ENCODE measurements around the gene RIN3. TPM values are rescaled to one million over a fixed set of nuclear protein-coding genes. Genes with fewer than 3 reads are reported as not detected.

Gene RIN3
- total and polyA plus RNA-seq, 2 of the 4 experiments (the other 2 are of a cell fraction): 2.5 to 11.1 TPM

DNA sequence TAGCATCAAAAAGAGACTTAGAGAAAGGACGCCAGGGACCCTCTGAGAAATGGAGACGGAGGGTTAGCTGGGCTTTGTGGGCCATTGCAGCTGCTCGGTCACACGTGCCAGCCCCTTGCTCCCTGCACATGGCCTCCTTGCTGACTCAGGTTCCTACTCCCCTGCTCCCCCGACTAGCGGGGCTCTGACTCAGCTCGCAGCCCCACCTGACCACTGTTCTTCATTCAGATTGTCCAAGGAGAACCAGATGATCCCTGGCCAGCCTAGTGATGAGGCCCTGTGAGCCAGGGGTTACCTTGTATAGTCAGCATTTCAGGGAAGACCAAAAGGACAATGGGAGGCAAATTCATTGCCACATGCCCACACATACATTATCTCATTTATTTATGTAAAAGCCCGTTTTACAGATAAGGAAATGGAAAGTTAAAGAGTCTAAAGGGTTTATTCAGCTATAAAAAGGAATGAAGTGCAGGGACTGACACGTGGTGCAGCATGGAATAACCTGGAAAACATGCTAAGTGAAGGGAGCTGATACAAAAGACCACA is 131.5 kb downstream of the RIN3 start:
- 0 out of 2 replicates have a peak, but pooled peaks cover 4% of the 10 kb centered on the region for H4K20me1 ChIP-seq (ENCODE audit: insufficient read depth, low read length)
- H3K23ac ChIP-seq (ENCODE audit: low read depth, low read length): peak overlapping the region; percentile 59; the same call in 1 of the 2 replicates
- no peak for TF ChIP-seq MAFK (IDR thresholded peaks at IDR 0.05; ENCODE audit: low read depth, low read length)
- TF ChIP-seq NFE2L2 (IDR thresholded peaks at IDR 0.05; ENCODE audit: low read depth, low read length): no peak
- no peak for TF ChIP-seq SMC3 (IDR thresholded peaks at IDR 0.05; ENCODE audit: low read depth, low read length)
- no peak for TF ChIP-seq RCOR1 (IDR thresholded peaks at IDR 0.05; ENCODE audit: insufficient replicate concordance, low read length)
- TF ChIP-seq, protein P1, sequence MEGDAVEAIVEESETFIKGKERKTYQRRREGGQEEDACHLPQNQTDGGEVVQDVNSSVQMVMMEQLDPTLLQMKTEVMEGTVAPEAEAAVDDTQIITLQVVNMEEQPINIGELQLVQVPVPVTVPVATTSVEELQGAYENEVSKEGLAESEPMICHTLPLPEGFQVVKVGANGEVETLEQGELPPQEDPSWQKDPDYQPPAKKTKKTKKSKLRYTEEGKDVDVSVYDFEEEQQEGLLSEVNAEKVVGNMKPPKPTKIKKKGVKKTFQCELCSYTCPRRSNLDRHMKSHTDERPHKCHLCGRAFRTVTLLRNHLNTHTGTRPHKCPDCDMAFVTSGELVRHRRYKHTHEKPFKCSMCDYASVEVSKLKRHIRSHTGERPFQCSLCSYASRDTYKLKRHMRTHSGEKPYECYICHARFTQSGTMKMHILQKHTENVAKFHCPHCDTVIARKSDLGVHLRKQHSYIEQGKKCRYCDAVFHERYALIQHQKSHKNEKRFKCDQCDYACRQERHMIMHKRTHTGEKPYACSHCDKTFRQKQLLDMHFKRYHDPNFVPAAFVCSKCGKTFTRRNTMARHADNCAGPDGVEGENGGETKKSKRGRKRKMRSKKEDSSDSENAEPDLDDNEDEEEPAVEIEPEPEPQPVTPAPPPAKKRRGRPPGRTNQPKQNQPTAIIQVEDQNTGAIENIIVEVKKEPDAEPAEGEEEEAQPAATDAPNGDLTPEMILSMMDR (conservative IDR thresholded peaks at IDR 0.05; ENCODE audit: low read depth, low read length): no peak
- no peak for TF ChIP-seq MXI1 (IDR thresholded peaks at IDR 0.05; ENCODE audit: borderline replicate concordance, low read depth, low read length)
- no peak for TF ChIP-seq MAZ (IDR thresholded peaks at IDR 0.05; ENCODE audit: borderline replicate concordance, low read depth, low read length)
- peak overlapping the region; percentile 93 for H3K27ac ChIP-seq (ENCODE audit: insufficient read depth, low read length)
- H3K9me3 ChIP-seq (ENCODE audit: control insufficient read depth, insufficient read depth, low read length): peaks cover 5% of the 10 kb centered on the region
- H3K4me1 ChIP-seq (ENCODE audit: control insufficient read depth, insufficient read depth, low read length): peaks cover 44% of the 10 kb centered on the region
- peak overlapping the region; percentile 53 to 79 for H4K8ac ChIP-seq (ENCODE audit: low read depth in 2 of 2, low read length in 2 of 2)
- H2AK9ac ChIP-seq (replicated peaks; ENCODE audit: low read depth, low read length, poor library complexity): peak overlapping the region; percentile 53
- peaks cover 32% of the 10 kb centered on the region for H3K9me1 ChIP-seq (ENCODE audit: insufficient read depth, low read length)
- H2BK120ac ChIP-seq (ENCODE audit: low read depth, low read length): peak overlapping the region; percentile 90
- H3K56ac ChIP-seq (ENCODE audit: extremely low read depth, insufficient read depth, low read length): peak overlapping the region; percentile 52; the same call in 1 of the 2 replicates
- H2AFZ ChIP-seq (replicated peaks; ENCODE audit: low read length, poor library complexity): peak overlapping the region; percentile 5
- no peak overlapping the region for H3K4me3 ChIP-seq (ENCODE audit: insufficient read depth, low read depth, low read length)
- peak overlapping the region; percentile 86 for H2BK20ac ChIP-seq (ENCODE audit: low read depth, low read length)
- peak overlapping the region; percentile 85 for H2BK5ac ChIP-seq (ENCODE audit: low read depth, low read length, poor library complexity, severe bottlenecking)
- DNase-seq: no peak
- peaks cover 17% of the 10 kb centered on the region; the same call in 1 of the 2 replicates for H3K36me3 ChIP-seq (ENCODE audit: control insufficient read depth, insufficient read depth, low read length)
- dilution Hi-C loops (cut with HindIII; ENCODE audit: low sequenced_read_pairs, unreplicated experiment): no loop called here
- H4K5ac ChIP-seq (ENCODE audit: low read depth, low read length): peak overlapping the region; percentile 81
- no peak overlapping the region for H3K9ac ChIP-seq (ENCODE audit: low read depth, low read length)
- H4K91ac ChIP-seq (ENCODE audit: insufficient read depth, low read depth, low read length): peak overlapping the region; percentile 79
- intact Hi-C loops (cut with micrococcal nuclease): loop anchor here (5.0 to 10.0 kb wide), 2 partner anchors 103 to 130 kb away; partner anchors contain the start of gene RIN3
- H3K4ac ChIP-seq (ENCODE audit: low read depth, low read length): peak overlapping the region; percentile 93
- no peak for ATAC-seq (ENCODE audit: low read depth)
- peaks cover 14 to 31% of the 10 kb centered on the region in 2 experiments for H3K79me1 ChIP-seq (ENCODE audit: low read depth in 1 of 2, low read length in 2 of 2)
- H3K4me2 ChIP-seq (ENCODE audit: low read depth, low read length): no peak overlapping the region
- ChIA-PET CTCF (no interaction called here), POLR2A (ENCODE audit: unreplicated experiment) (no interaction called here)
- H3K14ac ChIP-seq (replicated peaks; ENCODE audit: low read depth, low read length): peak overlapping the region; percentile 53
- in situ Hi-C loops (cut with MboI; ENCODE audit: low sequenced_read_pairs): no loop called here
- H2AK5ac ChIP-seq (ENCODE audit: low read depth, low read length): peak overlapping the region; percentile 96
- H3K18ac ChIP-seq (ENCODE audit: low read depth, low read length): peak overlapping the region; percentile 78
- BruUV-seq (replicated peaks): no TSS peak
- 87% methylated on average over 3 of the region's 9 CpGs; no CpG with 5 or more reads in 1 of the 2 experiments for WGBS, 2 experiments (ENCODE audit: extremely low coverage in 2 of 2, insufficient read length in 1 of 2)
- no peaks in the 10 kb centered on the region for H3K27me3 ChIP-seq (ENCODE audit: control insufficient read depth, insufficient read depth, low read length)
- peak overlapping the region; percentile 37; the same call in 2 of the 3 replicates for H2BK15ac ChIP-seq (ENCODE audit: low read depth, low read length)
